ENCODE measurements around the gene ISM1.

The ISM1 gene

GRCh38 chr20:13348311-13349234 lies 127.5 kb downstream of the ISM1 start:
- no peak for DNase-seq (ENCODE audit: low read depth)

GRCh38 chr20:13349235-13349604 lies 128.1 kb downstream of the ISM1 start:
- no peak for DNase-seq (ENCODE audit: low read depth)
